HEK293T (cell line): ENCODE results near the gene KBTBD2.

Experiments used
- BHLHE40 ChIP-seq: fragments of 450-650 bp; IDR thresholded peaks from 2 replicates; pipeline ENCODE4 v1.6.1; 2016; ENCODE audit warnings: mild to moderate bottlenecking, moderate library complexity, borderline replicate concordance
- CTBP1 ChIP-seq: fragments of 450-650 bp; IDR thresholded peaks from 2 replicates; pipeline ENCODE4 v1.6.1; 2016; ENCODE audit warnings: borderline replicate concordance
- ELF4 ChIP-seq: fragments of 450-650 bp; IDR thresholded peaks from 2 replicates; pipeline ENCODE4 v1.6.1; 2017; ENCODE audit warnings: antibody characterized with exemption
- FOXA1 ChIP-seq: fragments of 450-650 bp; IDR thresholded peaks from 2 replicates; pipeline ENCODE4 v1.6.1; 2016; ENCODE audit warnings: mild to moderate bottlenecking
- FOXK2 ChIP-seq: fragments of 450-650 bp; IDR thresholded peaks from 2 replicates; pipeline ENCODE4 v1.6.1; 2016; ENCODE audit warnings: mild to moderate bottlenecking
- FOXM1 ChIP-seq: fragments of 450-650 bp; IDR thresholded peaks from 2 replicates; pipeline ENCODE4 v1.6.1; 2017; ENCODE audit warnings: mild to moderate bottlenecking, borderline replicate concordance
- HDGF ChIP-seq: fragments of 450-650 bp; IDR thresholded peaks from 2 replicates; pipeline ENCODE4 v1.6.1; 2017; ENCODE audit warnings: antibody characterized with exemption, borderline replicate concordance
- LEF1 ChIP-seq: fragments of 450-650 bp; IDR thresholded peaks from 2 replicates; pipeline ENCODE4 v1.6.1; 2017; ENCODE audit warnings: mild to moderate bottlenecking, borderline replicate concordance
- SP1 ChIP-seq: fragments of 450-650 bp; IDR thresholded peaks from 2 replicates; pipeline ENCODE4 v1.6.1; 2017
- SUZ12 ChIP-seq: fragments of 450-650 bp; IDR thresholded peaks from 2 replicates; pipeline ENCODE4 v1.6.1; 2016; ENCODE audit warnings: mild to moderate bottlenecking
- ZNF384 ChIP-seq: fragments of 450-650 bp; IDR thresholded peaks from 2 replicates; pipeline ENCODE4 v1.6.1; 2016
- TF ChIP-seq, protein P1 (sequence below): fragments of 450-650 bp; IDR thresholded peaks from 2 replicates; pipeline ENCODE4 v1.6.1; 2016

DNA sequence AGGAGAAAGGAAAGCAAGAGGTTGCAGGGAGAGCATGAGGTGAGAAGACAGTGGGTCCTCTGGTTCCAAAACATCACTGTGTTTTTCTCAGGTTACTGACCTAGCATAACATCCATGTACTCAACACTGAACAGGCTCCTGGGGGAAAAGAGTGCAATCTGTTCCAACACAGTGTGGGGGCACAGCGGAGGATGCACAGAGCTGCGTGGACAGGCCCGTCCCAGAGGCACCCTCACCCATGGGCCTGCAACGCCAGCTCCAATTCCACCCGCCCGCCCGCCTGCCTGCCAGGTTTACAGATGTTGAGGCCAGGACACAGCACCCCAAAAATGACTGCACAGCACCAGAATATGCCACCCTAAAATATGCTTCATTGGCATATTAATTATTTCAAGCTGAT, 38.8 kb upstream of the KBTBD2 start:
- TF ChIP-seq SP1 = no peak
- TF ChIP-seq ELF4 = no peak
- TF ChIP-seq CTBP1 = no peak
- no peak for TF ChIP-seq BHLHE40
- no peak for TF ChIP-seq FOXM1
- TF ChIP-seq SUZ12 = no peak
- no peak for TF ChIP-seq ZNF384
- no peak for TF ChIP-seq FOXK2
- TF ChIP-seq, protein P1, sequence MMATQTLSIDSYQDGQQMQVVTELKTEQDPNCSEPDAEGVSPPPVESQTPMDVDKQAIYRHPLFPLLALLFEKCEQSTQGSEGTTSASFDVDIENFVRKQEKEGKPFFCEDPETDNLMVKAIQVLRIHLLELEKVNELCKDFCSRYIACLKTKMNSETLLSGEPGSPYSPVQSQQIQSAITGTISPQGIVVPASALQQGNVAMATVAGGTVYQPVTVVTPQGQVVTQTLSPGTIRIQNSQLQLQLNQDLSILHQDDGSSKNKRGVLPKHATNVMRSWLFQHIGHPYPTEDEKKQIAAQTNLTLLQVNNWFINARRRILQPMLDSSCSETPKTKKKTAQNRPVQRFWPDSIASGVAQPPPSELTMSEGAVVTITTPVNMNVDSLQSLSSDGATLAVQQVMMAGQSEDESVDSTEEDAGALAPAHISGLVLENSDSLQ = no peak
- no peak for TF ChIP-seq LEF1
- TF ChIP-seq FOXA1 = no peak
- no peak for TF ChIP-seq HDGF
